Measurements from ENCODE around the gene TPRG1L. TPM values are rescaled to one million over a fixed set of nuclear protein-coding genes. Genes with fewer than 3 reads are reported as not detected.

The TPRG1L gene
- total and polyA plus RNA-seq, 2 of the 4 experiments (the other 2 are of a cell fraction): 25.3 to 39.5 TPM

DNA sequence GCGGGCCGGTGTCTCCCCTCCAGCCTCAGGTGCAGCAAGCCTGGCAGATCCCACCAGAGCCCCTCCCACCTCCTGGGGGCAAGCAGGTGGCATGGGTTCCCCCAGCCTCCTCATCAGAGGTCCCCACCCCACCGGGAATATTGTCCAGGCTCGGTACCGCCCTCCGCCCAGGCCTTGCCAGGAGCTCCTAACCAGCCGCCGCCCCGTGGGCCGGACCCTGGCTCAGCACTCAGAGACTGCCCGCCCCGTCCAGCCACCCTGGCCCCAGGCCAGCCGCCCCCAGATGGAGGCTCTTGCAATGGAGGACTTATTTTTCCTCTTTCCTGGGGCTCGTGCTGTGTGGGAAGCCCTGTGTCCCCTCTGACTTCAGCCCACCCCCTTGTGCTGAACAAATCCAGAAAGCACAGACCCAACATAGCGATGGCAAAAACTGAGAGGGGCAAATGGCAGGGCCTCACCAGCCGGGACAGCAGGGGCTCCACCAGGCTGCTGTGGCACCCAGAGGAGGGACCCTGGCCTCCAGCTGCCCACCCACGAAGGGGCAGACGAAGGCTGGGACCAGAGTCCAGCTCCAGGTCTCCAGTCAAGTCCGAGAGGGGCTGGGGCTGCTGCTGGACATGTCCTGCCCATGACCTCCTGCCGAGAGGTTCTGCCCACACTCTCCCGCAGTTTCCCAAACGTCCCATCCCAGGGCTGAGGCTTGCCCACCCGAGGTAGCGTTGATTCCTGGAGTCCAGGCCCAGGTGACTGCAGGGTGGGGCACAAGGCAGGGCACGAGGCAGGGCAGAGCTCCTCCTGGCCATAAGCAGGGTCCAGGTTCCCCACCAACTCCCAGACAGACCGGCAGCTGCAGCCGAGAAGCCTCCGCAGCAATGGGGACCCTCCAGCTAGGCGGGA is 21.0 kb upstream of the TPRG1L start:
- Histone ChIP-seq H3K23ac (ENCODE audit: low read depth, low read length) (no peak overlapping the region), H2AK9ac (replicated peaks; ENCODE audit: low read depth, low read length, poor library complexity) (no peak overlapping the region), H3K9me3 (ENCODE audit: control insufficient read depth, insufficient read depth, low read length) (no peaks in the 10 kb centered on the region), H3K4me1 (ENCODE audit: control insufficient read depth, insufficient read depth, low read length) (no peaks in the 10 kb centered on the region), H4K91ac (ENCODE audit: insufficient read depth, low read depth, low read length) (no peak overlapping the region), H3K18ac (ENCODE audit: low read depth, low read length) (no peak overlapping the region), H3K79me1 (ENCODE audit: low read depth in 1 of 2, low read length in 2 of 2) (no peaks in the 10 kb centered on the region), H3K9ac (ENCODE audit: low read depth, low read length) (no peak overlapping the region), H4K20me1 (ENCODE audit: insufficient read depth, low read length) (no peaks in the 10 kb centered on the region), H3K36me3 (ENCODE audit: control insufficient read depth, insufficient read depth, low read length) (no peaks in the 10 kb centered on the region), H3K14ac (replicated peaks; ENCODE audit: low read depth, low read length) (no peak overlapping the region), H3K9me1 (ENCODE audit: insufficient read depth, low read length) (no peaks in the 10 kb centered on the region; the same call in 1 of the 2 replicates), H3K27ac (ENCODE audit: insufficient read depth, low read length) (no peak overlapping the region), H4K8ac (ENCODE audit: low read depth in 2 of 2, low read length in 2 of 2) (no peak overlapping the region), H2BK15ac (ENCODE audit: low read depth, low read length) (no peak overlapping the region), H2BK120ac (ENCODE audit: low read depth, low read length) (no peak overlapping the region), H2BK20ac (ENCODE audit: low read depth, low read length) (no peak overlapping the region), H3K56ac (ENCODE audit: extremely low read depth, insufficient read depth, low read length) (no peak overlapping the region), H4K5ac (ENCODE audit: low read depth, low read length) (no peak overlapping the region), H2AFZ (replicated peaks; ENCODE audit: low read length, poor library complexity) (no peak overlapping the region), H3K27me3 (ENCODE audit: control insufficient read depth, insufficient read depth, low read length) (peaks cover 12% of the 10 kb centered on the region), H2BK5ac (ENCODE audit: low read depth, low read length, poor library complexity, severe bottlenecking) (no peak overlapping the region), H3K4me3 (ENCODE audit: insufficient read depth, low read depth, low read length) (no peak overlapping the region), H3K4me2 (ENCODE audit: low read depth, low read length) (no peak overlapping the region), H2AK5ac (ENCODE audit: low read depth, low read length) (no peak overlapping the region), H3K4ac (ENCODE audit: low read depth, low read length) (no peak overlapping the region)
- 58% methylated on average over 8 of the region's 29 CpGs; no CpG with 5 or more reads in 1 of the 2 experiments for WGBS, 2 experiments (ENCODE audit: extremely low coverage in 2 of 2, insufficient read length in 1 of 2)
- ChIA-PET POLR2A (ENCODE audit: unreplicated experiment) (no interaction called here), CTCF (no interaction called here)
- dilution Hi-C loops (cut with HindIII; ENCODE audit: low sequenced_read_pairs, unreplicated experiment): no loop called here
- in situ Hi-C loops (cut with MboI; ENCODE audit: low sequenced_read_pairs): no loop called here
- ATAC-seq (ENCODE audit: low read depth) (no peak), DNase-seq (no peak)
- no TSS peak for BruUV-seq (replicated peaks)
- intact Hi-C loops (cut with micrococcal nuclease): no loop called here
- TF ChIP-seq RAD21 (IDR thresholded peaks at IDR 0.05; ENCODE audit: low read length) (no peak), MAFK (IDR thresholded peaks at IDR 0.05; ENCODE audit: low read depth, low read length) (no peak), ELK1 (IDR thresholded peaks at IDR 0.05; ENCODE audit: borderline replicate concordance, low read depth, low read length) (no peak), CHD1 (IDR thresholded peaks at IDR 0.05; ENCODE audit: low read depth, low read length) (no peak), SMC3 (IDR thresholded peaks at IDR 0.05; ENCODE audit: low read depth, low read length) (no peak), POLR2A (IDR thresholded peaks at IDR 0.05; ENCODE audit: low read depth, low read length) (no peak), BHLHE40 (IDR thresholded peaks at IDR 0.05; ENCODE audit: low read depth, low read length) (no peak)
- TF ChIP-seq, protein P1, sequence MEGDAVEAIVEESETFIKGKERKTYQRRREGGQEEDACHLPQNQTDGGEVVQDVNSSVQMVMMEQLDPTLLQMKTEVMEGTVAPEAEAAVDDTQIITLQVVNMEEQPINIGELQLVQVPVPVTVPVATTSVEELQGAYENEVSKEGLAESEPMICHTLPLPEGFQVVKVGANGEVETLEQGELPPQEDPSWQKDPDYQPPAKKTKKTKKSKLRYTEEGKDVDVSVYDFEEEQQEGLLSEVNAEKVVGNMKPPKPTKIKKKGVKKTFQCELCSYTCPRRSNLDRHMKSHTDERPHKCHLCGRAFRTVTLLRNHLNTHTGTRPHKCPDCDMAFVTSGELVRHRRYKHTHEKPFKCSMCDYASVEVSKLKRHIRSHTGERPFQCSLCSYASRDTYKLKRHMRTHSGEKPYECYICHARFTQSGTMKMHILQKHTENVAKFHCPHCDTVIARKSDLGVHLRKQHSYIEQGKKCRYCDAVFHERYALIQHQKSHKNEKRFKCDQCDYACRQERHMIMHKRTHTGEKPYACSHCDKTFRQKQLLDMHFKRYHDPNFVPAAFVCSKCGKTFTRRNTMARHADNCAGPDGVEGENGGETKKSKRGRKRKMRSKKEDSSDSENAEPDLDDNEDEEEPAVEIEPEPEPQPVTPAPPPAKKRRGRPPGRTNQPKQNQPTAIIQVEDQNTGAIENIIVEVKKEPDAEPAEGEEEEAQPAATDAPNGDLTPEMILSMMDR (conservative IDR thresholded peaks at IDR 0.05; ENCODE audit: low read depth, low read length): no peak
- TF ChIP-seq, protein P2, sequence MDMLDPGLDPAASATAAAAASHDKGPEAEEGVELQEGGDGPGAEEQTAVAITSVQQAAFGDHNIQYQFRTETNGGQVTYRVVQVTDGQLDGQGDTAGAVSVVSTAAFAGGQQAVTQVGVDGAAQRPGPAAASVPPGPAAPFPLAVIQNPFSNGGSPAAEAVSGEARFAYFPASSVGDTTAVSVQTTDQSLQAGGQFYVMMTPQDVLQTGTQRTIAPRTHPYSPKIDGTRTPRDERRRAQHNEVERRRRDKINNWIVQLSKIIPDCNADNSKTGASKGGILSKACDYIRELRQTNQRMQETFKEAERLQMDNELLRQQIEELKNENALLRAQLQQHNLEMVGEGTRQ (IDR thresholded peaks at IDR 0.05; ENCODE audit: low read depth, low read length): no peak

Data from IMR-90 (cell line).